GM21515 (cell line): Measurements from ENCODE around the gene GABBR2.
"Not testable (repeated sequence)": the region's sequence is repeated elsewhere in the genome, so short reads cannot be mapped to it uniquely, and the experiment has no call there.

Experiments
- ATAC-seq: cut with Tn5 transposase; IDR thresholded peaks from one replicate; pipeline ENCODE4 v1.9.1; 2021; ENCODE audit not compliant: unreplicated experiment

Gene GABBR2

DNA sequence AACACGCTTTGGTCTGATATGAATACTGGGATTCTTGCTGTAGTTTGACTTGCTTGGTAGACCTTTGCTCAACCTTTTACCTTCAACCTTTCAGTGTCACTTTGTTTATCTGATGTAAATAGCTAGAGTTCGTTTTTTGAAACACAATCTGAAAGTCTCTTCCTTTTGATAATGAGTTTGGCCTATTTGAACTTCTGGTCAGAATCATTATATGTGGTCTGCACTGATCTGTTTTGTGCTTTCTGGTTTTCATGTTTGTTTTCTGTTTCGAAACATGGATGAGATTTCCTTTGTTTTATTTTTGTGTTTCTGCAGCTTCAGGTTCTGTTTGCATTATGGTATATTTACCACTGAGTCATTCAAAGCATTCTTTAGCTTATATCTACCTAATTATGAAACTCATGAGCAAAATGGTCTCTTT, 217.5 kb downstream of the GABBR2 start:
- ATAC-seq = no peak

DNA sequence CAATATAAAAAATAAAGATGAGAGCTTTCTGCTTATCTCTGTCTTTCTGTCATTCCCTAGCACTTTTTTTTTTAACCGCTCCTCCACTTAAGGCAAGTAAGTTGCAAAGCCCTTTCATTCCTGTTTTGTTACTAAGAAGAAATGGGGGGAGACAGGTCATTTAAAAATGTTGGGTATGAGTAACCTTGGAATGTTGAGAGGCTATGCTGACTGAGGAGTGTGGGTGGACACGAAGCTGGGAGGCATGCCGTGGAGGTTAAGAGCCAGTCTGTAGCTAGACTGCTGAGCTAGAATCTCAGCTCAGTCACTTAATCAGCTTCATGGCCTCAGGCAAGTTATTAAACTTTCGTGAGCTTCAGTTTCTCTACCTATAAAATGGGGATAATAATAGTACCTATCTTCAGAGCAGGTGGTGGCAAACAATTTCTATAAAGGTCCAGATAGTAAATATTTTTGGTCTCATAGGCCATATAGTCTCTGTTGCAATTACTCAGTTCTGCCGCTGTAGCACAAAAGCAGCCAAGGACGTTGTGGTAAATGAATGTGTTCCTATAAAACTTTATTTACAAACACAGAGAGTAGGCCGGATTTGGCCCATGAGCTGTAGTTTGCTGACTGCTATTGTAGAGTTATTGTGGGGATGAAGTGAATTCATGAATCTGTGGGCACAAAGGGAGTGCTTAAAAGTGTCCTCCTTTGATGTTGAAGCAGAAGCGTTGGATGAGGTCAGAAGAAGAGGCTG, 220.0 kb downstream of the GABBR2 start:
- no peak for ATAC-seq

DNA sequence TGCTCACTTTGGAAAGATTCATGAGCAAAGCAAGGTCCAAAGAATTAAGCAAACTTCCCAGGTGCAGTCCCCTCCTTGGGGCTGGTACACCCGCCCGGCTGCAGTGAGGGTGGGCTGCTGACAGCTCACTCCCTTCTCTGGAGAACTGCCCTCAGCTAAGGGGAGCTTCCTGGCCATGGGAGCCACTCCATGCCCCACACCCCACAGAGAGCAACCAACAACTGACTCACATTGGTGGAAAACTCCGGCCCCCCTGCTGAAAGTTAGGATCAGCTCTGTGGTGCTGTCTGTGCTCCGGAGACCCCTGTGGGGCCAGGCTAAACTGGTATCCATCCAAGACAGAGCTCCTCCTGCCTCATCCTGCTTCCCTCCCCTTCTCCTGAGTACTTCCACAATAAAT, 223.0 kb downstream of the GABBR2 start:
- no peak for ATAC-seq

DNA sequence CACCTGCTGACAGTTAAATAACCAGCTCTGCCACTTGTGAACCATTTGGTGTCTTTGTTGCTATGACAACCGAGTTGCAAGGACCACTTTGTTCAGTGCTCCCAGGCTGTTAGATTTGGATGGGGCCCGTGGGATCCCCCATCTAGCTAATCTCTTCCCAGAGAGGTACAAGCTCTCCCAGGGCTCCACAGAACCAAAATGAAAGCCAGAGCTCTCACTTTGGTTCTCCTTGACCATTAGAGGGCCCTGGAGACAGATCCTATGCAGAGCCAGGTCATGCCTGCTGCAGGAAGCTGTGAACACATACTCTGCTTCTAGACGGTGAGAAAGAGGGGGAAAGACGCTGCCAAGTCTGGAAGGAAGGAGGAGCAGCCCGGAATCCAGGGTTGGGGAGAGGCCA, 224.6 kb downstream of the GABBR2 start:
- ATAC-seq = no peak

DNA sequence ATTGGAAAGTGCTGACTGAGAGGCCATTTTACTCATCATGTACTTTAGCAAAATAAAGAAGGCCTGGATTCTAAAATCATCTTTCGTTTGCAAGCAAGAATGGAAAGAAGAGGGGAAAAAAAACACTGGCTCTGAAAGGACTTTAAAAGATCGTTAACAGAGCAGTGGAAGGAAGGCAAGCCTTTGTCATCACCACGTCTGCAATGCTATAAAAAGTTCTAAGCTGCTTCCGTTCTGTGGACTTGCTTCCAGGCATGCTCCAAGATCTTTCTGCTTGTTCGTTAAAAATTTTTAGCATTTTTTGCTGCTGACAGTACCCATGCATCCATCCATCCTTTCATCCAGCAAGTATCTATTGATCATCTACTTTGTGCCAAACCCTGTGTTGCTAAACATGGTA, 226.5 kb downstream of the GABBR2 start:
- ATAC-seq = no peak

DNA sequence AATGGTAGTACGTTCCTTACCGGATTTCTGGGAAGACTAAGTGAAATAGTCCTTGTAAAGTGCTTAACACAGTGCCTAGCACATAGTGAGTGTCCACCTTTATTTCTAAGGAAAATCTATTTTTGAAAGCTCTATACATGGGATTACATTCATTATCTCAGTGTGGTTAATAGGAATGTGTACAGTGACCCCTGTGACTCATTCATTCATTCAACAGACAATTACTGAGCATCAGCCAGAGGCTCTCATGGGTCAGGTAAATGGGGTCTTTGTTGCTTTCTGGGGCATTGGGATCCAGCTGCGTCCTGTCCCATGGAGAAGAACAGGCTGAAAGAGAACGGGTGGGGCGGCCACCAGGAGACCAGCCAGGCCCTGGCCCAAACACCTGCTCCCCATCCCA, 227.1 kb downstream of the GABBR2 start:
- no peak for ATAC-seq

DNA sequence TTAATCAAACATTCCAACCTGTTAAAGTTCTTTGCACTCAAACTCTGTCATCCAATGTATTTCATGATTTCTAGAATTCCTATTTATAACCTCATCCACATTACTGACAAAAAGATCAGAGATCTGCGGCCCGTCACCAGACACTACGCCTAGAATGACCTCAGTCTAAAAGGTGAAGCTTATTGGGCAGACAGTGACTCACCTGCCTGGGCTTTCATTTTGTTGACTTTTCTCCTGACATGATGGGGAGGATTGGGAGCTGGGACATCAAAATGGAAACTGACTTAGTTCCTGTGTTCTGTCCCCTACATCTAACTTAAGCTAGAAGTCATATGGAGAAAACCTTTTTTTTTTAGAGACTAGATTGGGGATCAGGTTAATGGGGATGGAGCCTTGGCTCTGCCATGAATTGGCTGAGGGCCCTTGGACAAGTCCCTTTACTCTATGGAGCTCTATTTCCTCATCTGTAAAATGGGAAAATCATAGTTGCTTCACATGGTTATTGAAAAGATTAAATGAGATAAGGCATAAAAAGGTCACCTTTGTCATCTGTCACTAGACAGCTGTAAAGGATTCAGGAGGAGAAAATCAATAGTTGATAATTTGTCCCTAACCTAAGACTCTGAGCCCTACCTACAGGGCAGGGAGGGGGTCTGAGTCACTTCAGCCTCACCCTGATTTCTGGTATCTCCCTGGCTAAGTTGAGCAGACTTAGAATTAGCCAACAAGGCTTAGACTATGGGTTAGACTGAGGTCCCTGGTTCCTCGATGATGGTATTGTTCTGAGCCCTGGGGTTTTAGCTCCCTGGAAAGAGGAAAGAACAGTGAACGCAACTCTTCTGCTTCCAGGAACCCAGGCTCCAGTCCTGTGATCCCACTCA, 228.5 kb downstream of the GABBR2 start:
- ATAC-seq = no peak

DNA sequence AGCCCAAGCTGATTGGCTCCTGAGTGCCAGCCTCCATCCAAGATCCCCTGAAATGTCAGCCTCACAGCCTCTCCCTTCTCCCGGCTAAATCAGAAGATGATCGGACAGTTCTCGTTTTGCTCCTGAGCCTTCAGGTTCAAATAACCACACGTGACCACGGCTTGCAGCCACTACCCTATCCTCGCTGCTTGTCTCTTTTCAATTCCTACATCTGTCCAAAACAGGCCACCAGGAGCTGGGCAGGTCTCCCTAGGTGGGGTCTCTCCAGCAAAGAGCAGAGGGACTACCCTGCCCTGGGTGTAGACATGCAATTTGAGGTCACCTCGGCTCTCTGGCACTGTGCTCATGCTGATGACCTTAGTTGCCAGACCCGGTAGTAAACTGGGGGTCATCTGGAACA, 229.3 kb downstream of the GABBR2 start:
- no peak for ATAC-seq

DNA sequence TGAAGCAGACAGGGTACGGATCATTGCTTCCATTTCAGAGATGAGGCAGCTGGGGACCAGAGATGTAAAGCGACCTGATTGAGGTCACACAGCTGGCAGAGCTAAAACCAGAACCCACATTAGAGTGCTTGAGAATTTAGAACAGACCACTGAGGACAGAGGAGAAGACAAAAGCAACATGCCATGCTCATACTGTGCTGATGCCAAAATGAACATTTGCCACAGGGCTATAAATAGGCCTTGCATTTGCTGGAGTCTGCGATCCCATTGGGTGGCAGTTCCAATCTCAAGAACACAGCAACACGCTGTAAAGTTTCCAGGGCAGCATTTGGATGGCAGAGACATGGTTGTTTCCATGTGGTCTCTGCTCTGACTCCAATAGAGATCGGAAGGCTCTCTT, 230.9 kb downstream of the GABBR2 start:
- no peak for ATAC-seq

DNA sequence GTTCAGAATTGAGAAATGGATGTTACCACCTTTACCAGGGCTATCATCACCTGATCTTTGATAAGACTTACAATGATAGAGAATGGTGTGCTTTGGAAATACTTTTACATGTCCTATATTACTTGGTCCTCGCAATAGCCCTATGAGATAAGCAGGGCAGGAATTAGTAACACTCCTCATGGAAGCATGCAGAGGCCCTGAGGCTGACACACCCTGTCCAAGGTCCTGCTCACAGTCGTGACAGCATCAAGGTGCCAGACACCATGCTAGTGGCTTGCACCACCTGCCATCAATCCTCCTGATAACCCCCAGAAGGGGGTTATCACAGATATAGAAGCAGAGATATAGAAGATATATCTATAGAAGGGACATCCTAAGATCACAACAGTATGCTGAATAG, 236.5 kb downstream of the GABBR2 start:
- ATAC-seq = no peak

DNA sequence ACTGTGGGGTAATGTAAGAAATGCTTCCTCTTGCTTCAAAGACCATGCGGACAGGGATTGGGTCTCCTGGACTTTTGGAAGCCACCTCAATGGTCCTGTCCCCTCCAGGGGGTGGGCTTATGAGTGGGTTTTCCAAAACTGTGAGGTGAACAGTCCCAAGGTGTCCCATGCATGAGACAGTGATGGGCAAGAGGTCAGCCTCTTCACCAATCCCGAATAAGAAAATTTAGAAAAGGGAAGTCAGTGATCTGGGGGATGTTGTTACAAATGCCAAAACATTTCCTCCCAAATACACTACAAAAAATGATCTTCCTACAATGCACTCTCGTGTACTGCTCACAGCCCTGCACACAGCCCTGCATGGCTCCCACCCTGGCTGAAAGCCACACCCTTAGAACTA, 237.6 kb downstream of the GABBR2 start:
- no peak for ATAC-seq

DNA sequence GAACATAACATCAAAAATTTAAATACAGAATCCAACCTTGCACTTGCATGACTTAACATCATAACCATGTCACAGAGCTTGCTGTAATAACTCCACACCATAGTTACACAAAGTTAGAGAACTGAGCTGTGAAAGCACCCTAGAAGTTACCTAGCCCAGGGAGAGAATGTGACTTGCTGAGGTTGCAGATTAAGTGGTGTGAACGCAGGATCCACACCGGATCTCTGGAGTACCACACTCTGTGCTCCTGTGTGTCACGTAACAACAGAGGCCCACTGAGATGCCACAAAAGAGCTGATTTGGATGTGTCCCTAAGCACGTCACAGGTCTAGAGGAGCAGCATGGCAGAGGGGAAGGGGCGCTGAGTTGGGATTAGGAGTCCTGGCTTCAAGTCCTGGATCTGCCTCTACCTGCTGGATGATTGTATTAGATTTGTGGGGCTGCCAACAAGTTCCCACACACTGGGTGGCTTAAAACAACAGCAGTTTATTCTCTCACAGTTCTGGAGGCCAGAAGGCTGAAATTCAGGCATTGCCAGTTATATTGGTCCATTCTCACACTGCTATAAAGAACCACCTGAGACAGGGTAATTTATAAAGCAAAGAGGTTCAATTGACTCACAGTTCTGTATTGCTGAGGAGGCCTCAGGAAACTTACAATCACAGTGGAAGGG, 240.0 kb downstream of the GABBR2 start:
- ATAC-seq = no peak

DNA sequence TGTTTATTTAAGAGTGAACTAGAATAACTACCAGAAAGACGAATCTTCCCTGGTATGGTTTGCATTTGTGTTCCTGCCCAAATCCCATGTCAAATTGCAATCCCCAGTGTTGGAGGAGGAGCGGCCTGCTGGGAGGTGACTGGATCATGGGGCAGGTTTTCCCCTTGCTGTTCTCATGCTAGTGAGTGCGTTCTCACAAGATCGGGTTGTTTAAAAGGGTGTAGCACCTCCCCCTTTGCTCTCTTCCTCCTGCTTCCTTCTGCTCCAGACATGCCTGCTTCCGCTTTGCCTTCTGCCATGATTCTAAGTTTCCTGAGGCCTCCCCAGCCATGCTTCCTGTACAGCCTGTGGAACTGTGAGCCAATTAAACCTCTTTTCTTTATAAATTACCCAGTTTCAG, 242.9 kb downstream of the GABBR2 start:
- no peak for ATAC-seq

DNA sequence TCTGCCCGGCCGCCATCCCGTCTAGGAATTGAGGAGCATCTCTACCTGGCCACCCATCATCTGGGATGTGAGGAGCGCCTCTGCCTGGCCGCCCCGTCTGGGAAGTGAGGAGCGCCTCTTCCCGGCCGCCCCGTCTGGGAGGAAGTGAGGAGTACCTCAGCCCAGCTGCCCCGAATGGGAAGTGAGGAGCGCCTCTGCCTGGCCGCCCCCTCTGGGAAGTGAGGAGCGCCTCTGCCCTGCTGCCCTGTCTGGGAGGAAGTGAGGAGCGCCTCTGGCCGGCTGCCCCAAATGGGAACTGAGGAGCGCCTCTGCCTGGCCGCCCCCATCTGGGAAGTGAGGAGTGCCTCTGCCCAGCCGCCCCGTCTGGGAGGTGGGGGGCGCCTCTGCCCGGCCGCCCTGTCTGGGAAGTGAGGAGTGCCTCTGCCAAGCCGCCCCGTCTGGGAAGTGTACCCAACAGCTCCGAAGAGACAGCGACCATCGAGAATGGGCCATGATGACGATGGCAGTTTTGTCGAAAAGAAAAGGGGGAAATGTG, 244.5 kb downstream of the GABBR2 start:
- not testable (repeated sequence) for ATAC-seq

DNA sequence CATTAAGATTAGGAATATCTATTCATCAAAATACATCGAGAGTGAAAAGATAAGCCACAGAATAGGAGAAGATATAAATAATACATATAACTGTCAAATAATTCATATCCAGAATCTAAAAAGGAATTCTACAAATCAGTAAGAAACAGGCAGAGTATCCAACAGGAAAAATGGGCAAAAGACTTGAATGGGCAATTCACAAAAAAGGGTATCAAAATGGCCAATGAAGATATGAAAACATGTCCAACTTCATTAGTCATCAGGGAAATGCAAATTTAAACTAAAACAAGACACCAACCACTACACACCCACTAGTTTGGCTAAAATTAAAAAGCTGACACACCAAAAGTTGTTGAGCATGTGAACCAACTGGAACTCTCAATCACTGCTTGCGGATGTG, 246.4 kb downstream of the GABBR2 start:
- ATAC-seq = no peak

DNA sequence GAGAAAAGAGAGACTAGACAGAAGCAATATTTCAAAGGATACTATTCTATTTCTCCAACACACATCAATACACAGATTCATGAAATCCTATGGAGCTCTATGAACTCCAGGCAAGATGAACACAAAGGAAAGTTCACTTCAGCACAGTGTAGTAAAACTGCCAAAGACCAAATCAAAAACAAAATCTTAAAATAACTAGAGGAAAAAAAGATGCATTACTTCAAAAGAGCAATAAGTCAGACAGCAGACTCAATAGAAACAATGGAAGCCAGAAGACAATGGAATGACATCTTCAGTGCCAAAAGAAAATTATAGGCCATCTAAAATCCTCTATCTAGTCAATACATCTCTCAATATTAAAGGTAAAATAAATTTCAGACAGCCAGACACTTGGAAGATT, 248.0 kb downstream of the GABBR2 start:
- no peak for ATAC-seq

DNA sequence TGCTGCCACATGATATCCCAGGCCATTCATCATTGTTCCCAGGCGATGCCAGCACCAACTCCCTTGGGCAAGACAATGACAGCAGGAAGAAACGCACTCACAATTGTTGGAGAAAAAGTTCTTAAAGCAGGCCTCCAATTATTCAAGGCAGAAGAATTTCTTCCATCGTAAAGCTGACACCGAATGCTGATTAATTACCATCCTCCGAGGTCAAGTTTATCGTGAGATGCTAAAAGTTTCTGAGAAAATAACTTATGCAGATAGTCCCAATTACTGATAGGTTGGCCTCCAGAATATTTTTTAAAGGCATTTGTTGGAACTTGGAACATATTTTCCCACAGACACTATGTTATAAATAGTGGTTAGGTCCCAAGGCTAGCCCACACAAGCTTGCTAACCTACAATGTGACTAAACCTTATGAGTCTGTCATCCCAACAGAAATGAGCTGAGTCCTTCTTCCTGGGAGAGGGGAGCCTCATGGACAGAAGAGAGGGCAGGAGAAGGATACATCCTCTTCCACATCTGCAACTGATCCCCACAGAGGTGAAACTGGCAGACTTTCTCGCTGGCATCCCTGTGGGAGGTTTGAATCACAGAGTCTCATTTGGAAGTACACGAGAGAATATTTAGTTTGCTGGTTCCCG, 250.9 kb downstream of the GABBR2 start:
- no peak for ATAC-seq

DNA sequence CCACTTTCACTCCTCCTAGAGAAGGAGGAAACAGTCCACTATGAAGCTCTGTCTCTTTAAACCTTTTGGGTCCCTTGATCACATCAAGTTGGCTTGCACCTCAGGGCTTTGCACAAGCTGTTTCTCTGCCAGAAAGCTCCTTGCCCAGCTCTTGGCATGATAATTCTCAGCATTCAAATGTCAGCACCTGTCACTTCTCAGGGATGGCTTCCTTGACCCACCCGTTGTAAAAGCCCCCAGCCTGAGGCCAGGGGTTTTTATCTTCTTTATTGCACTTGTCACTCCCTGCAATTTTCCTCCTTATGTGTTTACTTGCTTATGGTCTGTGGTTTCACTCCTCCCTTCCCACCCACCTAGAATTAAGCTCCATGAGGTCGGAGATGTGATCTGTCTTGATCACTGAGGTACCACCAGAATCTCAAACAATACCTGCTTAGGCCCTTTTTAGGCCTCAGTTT, 252.6 kb downstream of the GABBR2 start:
- no peak for ATAC-seq

DNA sequence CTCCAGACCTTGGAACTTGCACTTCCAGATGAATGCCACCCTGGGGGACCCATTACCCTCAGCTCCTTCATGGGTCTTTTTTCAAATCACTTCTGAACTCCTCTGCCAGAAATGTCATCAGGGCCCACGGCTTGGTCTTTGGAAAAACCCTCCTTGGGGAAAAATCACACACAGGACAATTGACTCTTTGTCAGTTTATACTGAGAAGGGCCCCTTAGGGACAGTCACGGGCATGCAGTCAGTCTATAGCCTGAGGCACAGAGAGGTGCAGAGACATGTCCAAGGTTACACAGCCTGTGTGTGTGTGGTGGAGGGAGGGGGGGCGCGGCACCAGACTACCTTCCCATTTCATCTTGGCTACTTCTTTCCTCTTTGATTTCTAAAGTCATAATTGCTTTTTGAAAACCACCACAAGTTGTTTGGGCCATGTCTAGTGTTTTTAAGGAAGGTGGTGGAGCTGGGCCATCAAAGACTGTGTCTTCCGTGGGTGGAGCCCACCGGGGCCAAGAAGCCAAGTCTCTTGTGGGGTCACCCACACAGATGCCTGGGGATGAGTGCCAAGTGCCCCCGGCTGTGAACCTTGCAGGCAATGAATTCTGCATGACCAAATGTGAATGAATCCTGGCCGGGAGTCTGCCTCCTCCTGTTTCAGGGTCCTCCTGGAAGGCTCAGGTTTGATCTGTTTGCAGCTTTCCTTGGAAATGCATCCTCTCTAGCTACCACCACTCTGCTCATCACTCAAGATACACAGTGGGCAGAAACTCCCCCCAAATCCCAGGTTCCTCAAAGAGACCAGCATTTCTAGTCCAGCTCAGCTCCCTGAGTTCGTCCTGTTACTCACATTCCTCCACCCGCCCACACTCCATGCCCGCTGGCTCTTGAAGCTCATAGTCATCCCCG, 253.2 kb downstream of the GABBR2 start:
- no peak for ATAC-seq
